Glutamatergic neuron (in vitro differentiated cells): ENCODE data around the gene GABRA6. TPM values are rescaled to one million over a fixed set of nuclear protein-coding genes. Genes with fewer than 3 reads are reported as not detected.

Source experiments
- DNase-seq: peaks from one replicate; pipeline ENCODE4 v3.0.0; 2022
- H3K27ac Mint-ChIP-seq: one replicate; pipeline ENCODE4 v1.8.0; 2020; ENCODE audit warnings: mild to moderate bottlenecking, mixed read lengths, inconsistent platforms; ENCODE audit not compliant: unreplicated experiment
- H3K27me3 Mint-ChIP-seq: one replicate; pipeline ENCODE4 v1.8.0; 2020; ENCODE audit warnings: mild to moderate bottlenecking, moderate library complexity, mixed read lengths, inconsistent platforms; ENCODE audit not compliant: unreplicated experiment
- H3K36me3 Mint-ChIP-seq: one replicate; pipeline ENCODE4 v1.8.0; 2020; ENCODE audit warnings: mild to moderate bottlenecking, mixed read lengths, inconsistent platforms; ENCODE audit not compliant: unreplicated experiment
- H3K4me1 Mint-ChIP-seq: one replicate; pipeline ENCODE4 v1.8.0; 2020; ENCODE audit warnings: mild to moderate bottlenecking, low read depth, mixed read lengths, inconsistent platforms; ENCODE audit not compliant: unreplicated experiment
- H3K4me3 Mint-ChIP-seq: one replicate; pipeline ENCODE4 v1.8.0; 2020; ENCODE audit warnings: mild to moderate bottlenecking, mixed read lengths, inconsistent platforms; ENCODE audit not compliant: unreplicated experiment
- H3K9me3 Mint-ChIP-seq: one replicate; pipeline ENCODE4 v1.8.0; 2020; ENCODE audit warnings: mild to moderate bottlenecking, moderate library complexity, mixed read lengths, inconsistent platforms; ENCODE audit not compliant: unreplicated experiment
- CTCF ChIP-seq: fragments of 200-600 bp; sonication (generic); IDR thresholded peaks from one replicate; pipeline ENCODE4 v1.5.0; 2021; ENCODE audit not compliant: partially characterized antibody, unreplicated experiment
- total RNA-seq: library from RNA; stranded (reverse); fragmentation: NEBNext Ultra II Directional; extraction: Animal tissue kit (Norgen Biotek cat#: 25700); gene quantifications from one replicate; pipeline ENCODE4 v1.2.1, GENCODE V29; 2021; ENCODE audit not compliant: unreplicated experiment

The GABRA6 gene
- total RNA-seq, 1 donor from 2014 or later: not detected

GRCh38 chr5:161734741-161735140 lies 49.2 kb downstream of the GABRA6 start:
- no peak for DNase-seq
- Mint-ChIP-seq H3K27ac (no peak overlapping the region), H3K27me3 (no peaks in the 10 kb centered on the region), H3K9me3 (no peaks in the 10 kb centered on the region), H3K4me1 (no peaks in the 10 kb centered on the region), H3K4me3 (no peak overlapping the region), H3K36me3 (no peaks in the 10 kb centered on the region)
- TF ChIP-seq CTCF: no peak

- H3K27me3 Mint-ChIP-seq: no peaks in the 10 kb centered on the region
- no peak for TF ChIP-seq CTCF
- no peaks in the 10 kb centered on the region for H3K4me1 Mint-ChIP-seq
- no peaks in the 10 kb centered on the region for H3K9me3 Mint-ChIP-seq
- no peak for DNase-seq
- H3K4me3 Mint-ChIP-seq: no peak overlapping the region
- no peak overlapping the region for H3K27ac Mint-ChIP-seq
- no peaks in the 10 kb centered on the region for H3K36me3 Mint-ChIP-seq
Measured at GRCh38 chr5:161740433-161740832, 54.9 kb downstream of the GABRA6 start.

- TF ChIP-seq CTCF: no peak
Measured at GRCh38 chr5:161744276-161744675, 58.8 kb downstream of the GABRA6 start.

GRCh38 chr5:161745392-161745791 lies 59.9 kb downstream of the GABRA6 start:
- Mint-ChIP-seq H3K9me3 (no peaks in the 10 kb centered on the region), H3K4me3 (no peak overlapping the region), H3K36me3 (no peaks in the 10 kb centered on the region), H3K4me1 (no peaks in the 10 kb centered on the region), H3K27ac (no peak overlapping the region), H3K27me3 (no peaks in the 10 kb centered on the region)
- DNase-seq: no peak
- TF ChIP-seq CTCF: no peak

More at GRCh38 chr5:161744276-161744675, 58.8 kb downstream of the GABRA6 start:
- Mint-ChIP-seq H3K4me1 (no peaks in the 10 kb centered on the region), H3K9me3 (no peaks in the 10 kb centered on the region), H3K27ac (no peak overlapping the region), H3K4me3 (no peak overlapping the region), H3K27me3 (no peaks in the 10 kb centered on the region), H3K36me3 (no peaks in the 10 kb centered on the region)
- no peak for DNase-seq

GRCh38 chr5:161751265-161751664 lies 65.7 kb downstream of the GABRA6 start:
- TF ChIP-seq CTCF: no peak
- Mint-ChIP-seq H3K4me1 (no peaks in the 10 kb centered on the region), H3K4me3 (no peak overlapping the region), H3K9me3 (no peaks in the 10 kb centered on the region), H3K27me3 (no peaks in the 10 kb centered on the region), H3K36me3 (no peaks in the 10 kb centered on the region), H3K27ac (no peak overlapping the region)
- DNase-seq: no peak

Other genes starting within 250 kb of the GABRA6 start
- not detected for gene GABRB2, start 139.0 kb upstream of the GABRA6 start, total RNA-seq
- gene GABRA1, start 162.4 kb downstream of the GABRA6 start, total RNA-seq: not detected